ENCODE measurements around the gene KRT39. TPM values are rescaled to one million over a fixed set of nuclear protein-coding genes. Genes with fewer than 3 reads are reported as not detected.

The KRT39 gene
- total and polyA plus RNA-seq, 2 of the 13 experiments (the other 11 are each of a cell fraction or from before 2014, with no cell fraction given), result 0.07 to 1.2 TPM

- peak; percentile 62; the same call in 1 of the 2 replicates for TF ChIP-seq ZHX2 (IDR thresholded peaks at IDR 0.05; ENCODE audit: low read depth)
- TF ChIP-seq ZHX2 (CRISPR knock-in tag; IDR thresholded peaks at IDR 0.05; ENCODE audit: borderline replicate concordance), result peak; percentile 27; the same call in 1 of the 2 replicates
- TF ChIP-seq SRY (CRISPR knock-in tag; IDR thresholded peaks at IDR 0.05), result no peak; the same call in 1 of the 2 replicates
- TF ChIP-seq NONO (IDR thresholded peaks at IDR 0.05), result no peak
- TF ChIP-seq NONO (CRISPR knock-in tag; conservative IDR thresholded peaks at IDR 0.05), result peak; percentile 83
- peak; percentile 87; the same call in 1 of the 2 replicates for TF ChIP-seq KLF11 (CRISPR knock-in tag; IDR thresholded peaks at IDR 0.05)
- no peak for TF ChIP-seq ZMAT5 (CRISPR knock-in tag; IDR thresholded peaks at IDR 0.05; ENCODE audit: borderline replicate concordance, low read depth)
- peak; percentile 90; the same call in 1 of the 2 replicates for TF ChIP-seq ZNF292 (CRISPR knock-in tag; IDR thresholded peaks at IDR 0.05; ENCODE audit: borderline replicate concordance, low read depth)
- TF ChIP-seq SIN3A (IDR thresholded peaks at IDR 0.05; ENCODE audit: borderline replicate concordance, low read depth, low read length), result no peak
- TF ChIP-seq MZF1 (CRISPR knock-in tag; IDR thresholded peaks at IDR 0.05; ENCODE audit: borderline replicate concordance), result no peak
- TF ChIP-seq POLR2G (IDR thresholded peaks at IDR 0.05; ENCODE audit: low read depth, low read length), result peak; percentile 61; the same call in 1 of the 2 replicates
- peak; percentile 71 for TF ChIP-seq HNRNPUL1 (IDR thresholded peaks at IDR 0.05; ENCODE audit: low read depth, low read length)
- peak; percentile 90; the same call in 1 of the 2 replicates for TF ChIP-seq JUNB (CRISPR knock-in tag; IDR thresholded peaks at IDR 0.05; ENCODE audit: borderline replicate concordance)
- TF ChIP-seq DPF2 (CRISPR knock-in tag; IDR thresholded peaks at IDR 0.05; ENCODE audit: borderline replicate concordance, low read depth), result peak; percentile 100
- TF ChIP-seq ZNF160 (CRISPR knock-in tag; IDR thresholded peaks at IDR 0.05), result 0 out of 2 replicates have a peak, but pooled peaks have one; percentile 57
- peak; percentile 89 for TF ChIP-seq ZNF232 (CRISPR knock-in tag; IDR thresholded peaks at IDR 0.05; ENCODE audit: borderline replicate concordance)
- peak; percentile 99 for TF ChIP-seq HOXD1 (CRISPR knock-in tag; IDR thresholded peaks at IDR 0.05)
- TF ChIP-seq ATF7 (IDR thresholded peaks at IDR 0.05), result peak; percentile 91
- peak; percentile 81; the same call in 1 of the 2 replicates for TF ChIP-seq ATF7 (CRISPR knock-in tag; IDR thresholded peaks at IDR 0.05)
- TF ChIP-seq THAP9 (CRISPR knock-in tag; IDR thresholded peaks at IDR 0.05; ENCODE audit: borderline replicate concordance), result no peak
- peak; percentile 99 for TF ChIP-seq NFIC (IDR thresholded peaks at IDR 0.05; ENCODE audit: low read length)
These were observed 10.1 kb downstream of the KRT39 start (continued) for GRCh38 chr17:40956401-40957254.

All from HepG2 (cell line).